NT2/D1 (cell line): ENCODE measurements around the gene TUBA1B.

Source experiments
- SUZ12 ChIP-seq: IDR thresholded peaks from 2 replicates; pipeline ENCODE4 v1.6.1; 2011; ENCODE audit not compliant: insufficient read length, insufficient read depth; ENCODE audit errors: extremely low read depth
- YY1 ChIP-seq: IDR thresholded peaks from 2 replicates; pipeline ENCODE4 v1.6.1; 2011; ENCODE audit not compliant: insufficient read length, insufficient read depth
- ZNF274 ChIP-seq: IDR thresholded peaks from 2 replicates; pipeline ENCODE4 v1.6.1; 2011; ENCODE audit warnings: mild to moderate bottlenecking, low read depth, low read length

DNA sequence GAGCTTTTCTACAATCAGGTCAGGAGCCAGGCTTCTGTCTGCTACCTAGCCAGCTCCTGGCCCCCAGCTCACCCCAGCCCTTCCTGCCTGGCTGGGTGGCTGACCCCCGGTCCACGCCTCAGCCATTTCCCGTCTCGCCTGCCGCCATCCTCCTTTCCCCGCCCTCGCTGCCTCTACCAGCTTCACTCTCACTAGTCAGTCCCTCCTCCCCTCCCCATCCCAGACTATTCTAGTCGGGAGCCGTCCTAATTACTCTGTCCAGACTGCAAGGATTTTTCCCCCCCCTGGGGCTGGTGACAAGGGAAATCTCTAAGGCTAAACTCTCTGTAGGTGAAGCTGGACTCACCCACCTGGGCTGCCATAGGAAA, 37.4 kb downstream of the TUBA1B start:
- TF ChIP-seq ZNF274 (no peak), YY1 (no peak), SUZ12 (no peak)
